Liver (tissue), 3 donors: ENCODE results near the gene ELAC1.

Experiments used
- EGR1 ChIP-seq, 2 donors: IDR thresholded peaks; 2 replicates each; pipeline ENCODE4 v1.6.1; 2016 to 2018; ENCODE audit warnings: antibody characterized with exemption in 2 of 2, low read depth in 2 of 2
- GABPA ChIP-seq, 2 donors: IDR thresholded peaks in 1 of 2; conservative IDR thresholded peaks in 1 of 2; 2 replicates each; pipeline ENCODE4 v1.6.1; 2016; ENCODE audit warnings: antibody characterized with exemption in 2 of 2, mild to moderate bottlenecking in 1 of 2, moderate library complexity in 1 of 2
- HNF4A ChIP-seq, 2 donors: conservative IDR thresholded peaks; 2 replicates each; pipeline ENCODE4 v1.6.1; 2016; ENCODE audit warnings: antibody characterized with exemption in 2 of 2, mild to moderate bottlenecking in 2 of 2
- HNF4G ChIP-seq: IDR thresholded peaks from 2 replicates; pipeline ENCODE4 v1.6.1; 2016; ENCODE audit warnings: antibody characterized with exemption
- JUND ChIP-seq, 2 donors: IDR thresholded peaks; 2 replicates each; pipeline ENCODE4 v1.6.1; 2016; ENCODE audit warnings: antibody characterized with exemption in 2 of 2
- NR2F2 ChIP-seq: IDR thresholded peaks from 2 replicates; pipeline ENCODE4 v1.6.1; 2016; ENCODE audit warnings: antibody characterized with exemption
- RAD21 ChIP-seq, 2 donors: IDR thresholded peaks; 2 replicates each; pipeline ENCODE4 v1.6.1; 2016; ENCODE audit warnings: antibody characterized with exemption in 2 of 2, mild to moderate bottlenecking in 2 of 2
- RXRA ChIP-seq, 2 donors: IDR thresholded peaks; 2 replicates each; pipeline ENCODE4 v1.6.1; 2017 to 2018; ENCODE audit warnings: antibody characterized with exemption in 2 of 2, mild to moderate bottlenecking in 1 of 2
- TAF1 ChIP-seq: conservative IDR thresholded peaks from 2 replicates; pipeline ENCODE4 v1.6.1; 2016; ENCODE audit warnings: antibody characterized with exemption, mild to moderate bottlenecking
- YY1 ChIP-seq: IDR thresholded peaks from 2 replicates; pipeline ENCODE4 v1.6.1; 2016; ENCODE audit warnings: antibody characterized with exemption, mild to moderate bottlenecking
- TF ChIP-seq, protein P1 (sequence below): fragments of 150-350 bp; IDR thresholded peaks from 2 replicates; pipeline ENCODE4 v1.5.1; 2017; ENCODE audit warnings: improper control_type of control experiment, low read depth, low read length; ENCODE audit not compliant: missing input control
- TF ChIP-seq, protein P2 (sequence below): IDR thresholded peaks from 2 replicates; pipeline ENCODE4 v1.6.1; 2016; ENCODE audit warnings: antibody characterized with exemption, mild to moderate bottlenecking
- TF ChIP-seq, protein P3 (sequence below): IDR thresholded peaks from 2 replicates; pipeline ENCODE4 v1.6.1; 2016; ENCODE audit warnings: antibody characterized with exemption
- TF ChIP-seq, protein P4 (sequence below): IDR thresholded peaks from 2 replicates; pipeline ENCODE4 v1.6.1; 2016; ENCODE audit warnings: antibody characterized with exemption
- donor health status: healthy.
- donor health status: healthy.

DNA sequence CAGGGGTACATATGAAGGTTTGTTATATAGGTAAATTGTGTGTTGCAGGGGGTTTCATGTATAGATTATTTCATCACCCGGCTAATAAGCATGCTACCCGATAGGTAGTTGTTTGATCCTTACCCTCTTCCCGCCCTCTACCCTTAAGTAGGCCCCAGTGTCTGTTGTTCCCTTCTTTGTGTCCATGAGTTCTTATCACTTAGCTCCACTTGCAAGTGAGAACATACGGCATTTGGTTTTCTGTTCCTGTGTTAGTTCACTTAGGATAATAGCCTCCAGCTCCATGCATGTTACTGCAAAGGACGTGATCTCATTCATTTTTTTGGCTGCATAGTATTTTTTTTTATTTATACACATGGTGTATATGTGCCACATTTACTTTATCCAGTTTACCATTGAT, 34.2 kb upstream of the ELAC1 start:
- TF ChIP-seq, protein P1, sequence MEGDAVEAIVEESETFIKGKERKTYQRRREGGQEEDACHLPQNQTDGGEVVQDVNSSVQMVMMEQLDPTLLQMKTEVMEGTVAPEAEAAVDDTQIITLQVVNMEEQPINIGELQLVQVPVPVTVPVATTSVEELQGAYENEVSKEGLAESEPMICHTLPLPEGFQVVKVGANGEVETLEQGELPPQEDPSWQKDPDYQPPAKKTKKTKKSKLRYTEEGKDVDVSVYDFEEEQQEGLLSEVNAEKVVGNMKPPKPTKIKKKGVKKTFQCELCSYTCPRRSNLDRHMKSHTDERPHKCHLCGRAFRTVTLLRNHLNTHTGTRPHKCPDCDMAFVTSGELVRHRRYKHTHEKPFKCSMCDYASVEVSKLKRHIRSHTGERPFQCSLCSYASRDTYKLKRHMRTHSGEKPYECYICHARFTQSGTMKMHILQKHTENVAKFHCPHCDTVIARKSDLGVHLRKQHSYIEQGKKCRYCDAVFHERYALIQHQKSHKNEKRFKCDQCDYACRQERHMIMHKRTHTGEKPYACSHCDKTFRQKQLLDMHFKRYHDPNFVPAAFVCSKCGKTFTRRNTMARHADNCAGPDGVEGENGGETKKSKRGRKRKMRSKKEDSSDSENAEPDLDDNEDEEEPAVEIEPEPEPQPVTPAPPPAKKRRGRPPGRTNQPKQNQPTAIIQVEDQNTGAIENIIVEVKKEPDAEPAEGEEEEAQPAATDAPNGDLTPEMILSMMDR, result no peak
- no peak for TF ChIP-seq HNF4G
- TF ChIP-seq YY1, result no peak
- TF ChIP-seq JUND (IDR thresholded peaks at IDR 0.05), result no peak
- TF ChIP-seq, protein P2, sequence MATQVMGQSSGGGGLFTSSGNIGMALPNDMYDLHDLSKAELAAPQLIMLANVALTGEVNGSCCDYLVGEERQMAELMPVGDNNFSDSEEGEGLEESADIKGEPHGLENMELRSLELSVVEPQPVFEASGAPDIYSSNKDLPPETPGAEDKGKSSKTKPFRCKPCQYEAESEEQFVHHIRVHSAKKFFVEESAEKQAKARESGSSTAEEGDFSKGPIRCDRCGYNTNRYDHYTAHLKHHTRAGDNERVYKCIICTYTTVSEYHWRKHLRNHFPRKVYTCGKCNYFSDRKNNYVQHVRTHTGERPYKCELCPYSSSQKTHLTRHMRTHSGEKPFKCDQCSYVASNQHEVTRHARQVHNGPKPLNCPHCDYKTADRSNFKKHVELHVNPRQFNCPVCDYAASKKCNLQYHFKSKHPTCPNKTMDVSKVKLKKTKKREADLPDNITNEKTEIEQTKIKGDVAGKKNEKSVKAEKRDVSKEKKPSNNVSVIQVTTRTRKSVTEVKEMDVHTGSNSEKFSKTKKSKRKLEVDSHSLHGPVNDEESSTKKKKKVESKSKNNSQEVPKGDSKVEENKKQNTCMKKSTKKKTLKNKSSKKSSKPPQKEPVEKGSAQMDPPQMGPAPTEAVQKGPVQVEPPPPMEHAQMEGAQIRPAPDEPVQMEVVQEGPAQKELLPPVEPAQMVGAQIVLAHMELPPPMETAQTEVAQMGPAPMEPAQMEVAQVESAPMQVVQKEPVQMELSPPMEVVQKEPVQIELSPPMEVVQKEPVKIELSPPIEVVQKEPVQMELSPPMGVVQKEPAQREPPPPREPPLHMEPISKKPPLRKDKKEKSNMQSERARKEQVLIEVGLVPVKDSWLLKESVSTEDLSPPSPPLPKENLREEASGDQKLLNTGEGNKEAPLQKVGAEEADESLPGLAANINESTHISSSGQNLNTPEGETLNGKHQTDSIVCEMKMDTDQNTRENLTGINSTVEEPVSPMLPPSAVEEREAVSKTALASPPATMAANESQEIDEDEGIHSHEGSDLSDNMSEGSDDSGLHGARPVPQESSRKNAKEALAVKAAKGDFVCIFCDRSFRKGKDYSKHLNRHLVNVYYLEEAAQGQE, result no peak
- no peak for TF ChIP-seq EGR1 (IDR thresholded peaks at IDR 0.05; ENCODE audit: low read depth in 2 of 2)
- no peak for TF ChIP-seq NR2F2
- TF ChIP-seq RAD21 (IDR thresholded peaks at IDR 0.05), result no peak
- TF ChIP-seq HNF4A (conservative IDR thresholded peaks at IDR 0.05), result no peak
- TF ChIP-seq, protein P3, sequence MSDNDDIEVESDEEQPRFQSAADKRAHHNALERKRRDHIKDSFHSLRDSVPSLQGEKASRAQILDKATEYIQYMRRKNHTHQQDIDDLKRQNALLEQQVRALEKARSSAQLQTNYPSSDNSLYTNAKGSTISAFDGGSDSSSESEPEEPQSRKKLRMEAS, result no peak
- TF ChIP-seq, protein P4, sequence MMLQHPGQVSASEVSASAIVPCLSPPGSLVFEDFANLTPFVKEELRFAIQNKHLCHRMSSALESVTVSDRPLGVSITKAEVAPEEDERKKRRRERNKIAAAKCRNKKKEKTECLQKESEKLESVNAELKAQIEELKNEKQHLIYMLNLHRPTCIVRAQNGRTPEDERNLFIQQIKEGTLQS, result no peak
- no peak for TF ChIP-seq GABPA (IDR thresholded peaks at IDR 0.05 in 1 of 2, conservative IDR thresholded peaks at IDR 0.05 in 1 of 2)
- no peak for TF ChIP-seq RXRA (IDR thresholded peaks at IDR 0.05)
- TF ChIP-seq TAF1, result no peak
